Tibial nerve (tissue), 4 donors: ENCODE measurements around the gene C10orf62.

ENCODE experiments used
- CTCF ChIP-seq, 5 experiments: fragments of 200-600 bp in 3 of 5; fragments of 450-650 bp in 2 of 5; sonication (generic) in 3 of 5; IDR thresholded peaks; one replicate each; pipeline ENCODE4 v1.5.1; 2016 to 2019; ENCODE audit warnings: antibody characterized with exemption in 5 of 5, mild to moderate bottlenecking in 3 of 5, moderate library complexity in 2 of 5
- EP300 ChIP-seq, 2 donors: sonication (generic); formaldehyde crosslinking; IDR thresholded peaks; one replicate each; pipeline ENCODE4 v1.6.1; 2017; ENCODE audit warnings: antibody characterized with exemption in 2 of 2, mild to moderate bottlenecking in 1 of 2
- POLR2A ChIP-seq, 2 donors: fragments of 450-650 bp; IDR thresholded peaks; one replicate each; pipeline ENCODE4 v1.6.1; 2017; ENCODE audit warnings: antibody characterized with exemption in 2 of 2, mild to moderate bottlenecking in 2 of 2, moderate library complexity in 2 of 2

- TF ChIP-seq CTCF (IDR thresholded peaks at IDR 0.05) = no peak
- TF ChIP-seq POLR2A (IDR thresholded peaks at IDR 0.05) = no peak
- no peak for TF ChIP-seq EP300 (IDR thresholded peaks at IDR 0.05)
Measured at GRCh38 chr10:97582169-97582568, 7.4 kb upstream of the C10orf62 start.
